GM21360 (cell line): Measurements from ENCODE around the gene LRRC36.

ENCODE experiments used
- ATAC-seq: cut with Tn5 transposase; IDR thresholded peaks from one replicate; pipeline ENCODE4 v1.9.1; 2021; ENCODE audit warnings: mild to moderate bottlenecking, moderate library complexity; ENCODE audit not compliant: unreplicated experiment

The LRRC36 gene

GRCh38 chr16:67419931-67420330, 93.3 kb downstream of the LRRC36 start:
- no peak for ATAC-seq

DNA sequence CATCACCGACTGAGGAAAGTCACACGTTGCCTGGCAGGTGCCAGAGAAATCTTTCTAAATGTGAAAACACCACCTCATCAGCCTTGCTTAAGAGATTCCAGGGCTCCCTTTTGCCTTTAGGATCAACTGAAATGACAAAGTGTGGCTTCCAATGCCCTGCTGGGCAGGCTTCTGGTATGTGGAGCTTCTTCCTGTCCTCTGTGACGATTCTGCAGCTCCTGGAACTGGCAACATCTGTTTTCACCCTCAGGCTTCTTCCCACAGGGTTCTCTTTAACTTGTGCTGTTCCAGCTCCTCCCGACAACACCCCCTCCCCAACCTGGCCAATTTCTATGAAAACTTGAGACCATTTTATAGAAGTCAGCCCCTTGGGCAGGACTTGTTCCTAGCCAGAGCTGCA, 94.4 kb downstream of the LRRC36 start:
- ATAC-seq, result no peak

GRCh38 chr16:67423015-67423414, 96.4 kb downstream of the LRRC36 start:
- no peak for ATAC-seq

DNA sequence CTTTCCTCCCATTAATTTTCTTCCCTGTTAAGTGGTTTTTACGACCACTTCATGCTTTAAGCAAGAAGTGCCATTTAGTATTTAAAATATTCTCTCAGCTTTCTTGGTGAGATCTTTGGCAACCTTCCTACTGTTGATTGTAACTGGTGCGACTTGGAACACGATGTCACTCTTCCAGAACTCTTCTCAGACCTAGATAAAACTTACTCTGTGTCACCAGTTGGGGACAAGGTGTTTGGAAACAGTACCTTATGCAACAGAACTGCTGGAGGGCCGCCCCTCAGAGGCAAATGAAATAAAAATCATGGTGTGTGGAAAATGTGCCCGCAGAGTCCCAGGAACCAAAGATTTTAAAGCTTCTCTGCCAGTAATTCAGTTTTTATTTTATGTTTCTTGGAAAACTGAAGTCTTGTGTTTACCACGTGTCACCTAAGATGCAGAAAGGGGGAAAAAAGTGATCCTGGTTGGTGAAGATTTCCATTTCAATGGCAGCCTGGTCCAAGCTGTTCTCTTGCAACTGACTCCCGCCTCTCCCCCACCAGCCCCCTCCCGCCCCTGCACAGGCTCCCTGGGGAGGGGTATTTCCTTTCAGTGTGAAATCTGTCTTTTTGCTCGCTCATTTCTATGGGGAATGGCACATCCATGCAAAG, 97.1 kb downstream of the LRRC36 start:
- ATAC-seq, result no peak

DNA sequence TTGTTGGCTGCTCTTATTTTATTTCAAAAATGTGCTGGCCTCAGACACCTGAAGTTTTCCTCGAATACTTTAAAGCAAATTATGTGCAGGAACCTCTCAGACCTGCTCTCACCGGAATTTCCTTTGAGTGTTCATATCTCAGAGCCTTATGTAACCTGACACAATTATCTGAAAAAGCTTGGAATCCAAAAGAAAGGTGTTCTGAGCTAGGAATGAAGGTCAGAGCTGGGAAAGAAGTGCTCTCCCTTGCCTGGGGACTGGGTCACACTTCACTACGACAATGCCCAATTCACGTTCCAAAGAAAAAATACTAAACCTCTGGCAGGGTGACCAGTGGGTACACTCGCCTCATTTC, 97.6 kb downstream of the LRRC36 start:
- no peak for ATAC-seq

- ATAC-seq, result no peak
Observed at GRCh38 chr16:67425061-67425460, 98.4 kb downstream of the LRRC36 start.

- no peak for ATAC-seq
Observed at GRCh38 chr16:67425580-67425979, 99.0 kb downstream of the LRRC36 start.

DNA sequence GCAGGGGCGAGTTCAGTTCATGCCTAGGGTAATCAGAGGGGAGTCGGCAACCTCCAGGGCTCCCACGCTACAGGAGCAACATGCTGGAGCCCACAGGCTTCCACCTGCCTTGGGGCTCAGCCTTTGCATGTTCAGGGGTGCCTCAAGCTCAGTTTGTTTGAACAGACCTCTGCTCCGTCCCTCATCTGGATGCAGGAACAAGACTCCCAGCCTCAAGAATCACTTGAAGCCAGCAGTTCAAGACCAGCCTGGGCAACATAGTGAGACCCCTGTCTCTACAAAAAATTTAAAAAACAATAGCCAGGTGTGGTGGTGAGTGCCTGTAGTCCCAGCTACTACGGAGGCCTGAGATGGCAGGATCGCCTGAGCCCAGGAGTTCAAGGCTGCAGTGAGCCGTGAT, 99.4 kb downstream of the LRRC36 start:
- ATAC-seq, result no peak

DNA sequence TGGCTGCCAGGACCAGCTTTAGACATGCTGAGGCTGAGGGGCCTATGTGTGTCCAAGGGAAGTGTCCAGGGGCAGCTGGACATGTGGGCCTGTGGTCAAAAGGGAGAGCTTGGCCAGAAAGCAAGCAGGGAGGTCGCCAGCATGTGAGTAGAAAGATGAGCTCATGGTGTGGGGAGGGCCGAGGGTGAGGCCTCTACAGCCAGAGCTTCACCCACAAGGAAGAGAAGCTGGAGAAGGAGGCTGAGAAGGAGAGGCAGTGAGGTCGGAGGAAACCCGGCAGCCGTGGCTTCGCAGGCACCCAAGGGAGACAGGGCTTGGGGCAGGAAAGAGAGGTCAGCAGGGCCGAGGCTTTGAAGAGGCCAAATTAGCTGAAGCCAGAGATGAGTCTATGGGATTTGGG, 100.3 kb downstream of the LRRC36 start:
- ATAC-seq, result no peak

GRCh38 chr16:67428146-67428731, 101.6 kb downstream of the LRRC36 start:
- ATAC-seq, result no peak

DNA sequence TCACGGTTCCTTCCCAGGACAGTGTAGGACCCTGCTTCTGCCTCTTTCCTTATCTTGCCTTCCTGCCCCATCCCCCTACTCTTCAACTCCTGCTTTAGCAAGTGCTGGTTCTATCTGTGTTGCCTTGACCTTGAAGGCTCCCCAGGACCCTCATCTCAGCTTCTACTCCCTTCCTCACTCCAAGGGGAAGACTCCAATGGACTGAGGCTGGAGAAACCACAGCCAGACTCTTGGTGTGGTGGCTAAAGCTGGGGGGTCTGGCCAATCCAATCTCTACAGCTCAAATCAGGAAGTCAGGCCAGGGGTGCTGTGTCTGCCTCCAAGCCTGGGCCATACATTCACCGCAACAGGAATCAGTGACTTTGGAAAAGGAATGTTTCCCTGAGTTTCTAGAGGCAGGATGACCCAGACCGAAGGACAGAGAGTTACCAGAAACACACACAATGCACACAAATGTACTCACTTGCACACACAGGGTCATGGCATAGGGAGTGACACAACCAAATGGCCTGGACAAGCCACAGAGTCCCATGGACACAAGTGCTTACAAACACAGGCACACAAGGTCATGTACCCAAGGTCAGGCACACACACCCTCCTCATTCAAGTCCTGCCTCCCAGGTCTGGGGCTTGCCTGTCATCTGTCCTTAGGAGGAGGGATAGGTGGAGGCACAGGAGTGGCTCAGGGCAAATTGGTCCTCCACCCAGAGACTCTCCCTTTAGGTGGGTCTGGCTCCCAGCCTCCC, 102.6 kb downstream of the LRRC36 start:
- no peak for ATAC-seq

DNA sequence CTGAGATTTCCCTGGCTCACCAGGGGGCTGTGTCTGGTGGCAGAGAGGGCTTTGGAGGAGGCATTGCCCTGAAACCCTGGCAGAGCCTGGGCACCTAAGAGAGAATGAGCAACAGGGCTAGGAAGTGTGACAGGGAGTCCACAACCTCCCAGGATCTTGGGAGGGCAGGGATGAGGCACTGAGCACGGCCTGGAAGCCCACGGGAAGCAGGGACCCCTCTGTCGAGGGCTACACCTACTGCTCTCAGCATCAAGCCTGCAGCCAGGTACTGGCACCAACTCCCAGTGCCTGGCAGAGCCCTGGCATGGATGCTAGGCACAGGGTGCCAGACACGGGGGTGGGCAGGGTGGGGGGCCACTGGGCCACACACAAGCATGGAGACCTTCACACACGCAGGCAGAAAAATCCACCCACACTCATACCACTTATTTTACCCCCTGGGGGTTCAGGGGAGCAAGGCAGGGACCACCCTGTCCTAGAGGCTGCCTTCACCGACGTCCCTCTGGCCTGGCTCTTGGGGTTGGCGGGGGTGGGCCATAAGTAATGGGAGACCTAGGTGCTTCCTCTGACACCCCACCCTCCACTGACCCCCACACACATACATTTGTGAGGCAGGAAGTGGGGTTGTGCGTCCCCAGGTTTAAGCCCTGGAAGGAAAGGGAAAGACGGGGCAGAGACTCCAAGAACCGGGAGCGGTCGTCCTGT, 103.3 kb downstream of the LRRC36 start:
- no peak for ATAC-seq

- no peak for ATAC-seq
Observed at GRCh38 chr16:67430504-67430976, 103.9 kb downstream of the LRRC36 start.

DNA sequence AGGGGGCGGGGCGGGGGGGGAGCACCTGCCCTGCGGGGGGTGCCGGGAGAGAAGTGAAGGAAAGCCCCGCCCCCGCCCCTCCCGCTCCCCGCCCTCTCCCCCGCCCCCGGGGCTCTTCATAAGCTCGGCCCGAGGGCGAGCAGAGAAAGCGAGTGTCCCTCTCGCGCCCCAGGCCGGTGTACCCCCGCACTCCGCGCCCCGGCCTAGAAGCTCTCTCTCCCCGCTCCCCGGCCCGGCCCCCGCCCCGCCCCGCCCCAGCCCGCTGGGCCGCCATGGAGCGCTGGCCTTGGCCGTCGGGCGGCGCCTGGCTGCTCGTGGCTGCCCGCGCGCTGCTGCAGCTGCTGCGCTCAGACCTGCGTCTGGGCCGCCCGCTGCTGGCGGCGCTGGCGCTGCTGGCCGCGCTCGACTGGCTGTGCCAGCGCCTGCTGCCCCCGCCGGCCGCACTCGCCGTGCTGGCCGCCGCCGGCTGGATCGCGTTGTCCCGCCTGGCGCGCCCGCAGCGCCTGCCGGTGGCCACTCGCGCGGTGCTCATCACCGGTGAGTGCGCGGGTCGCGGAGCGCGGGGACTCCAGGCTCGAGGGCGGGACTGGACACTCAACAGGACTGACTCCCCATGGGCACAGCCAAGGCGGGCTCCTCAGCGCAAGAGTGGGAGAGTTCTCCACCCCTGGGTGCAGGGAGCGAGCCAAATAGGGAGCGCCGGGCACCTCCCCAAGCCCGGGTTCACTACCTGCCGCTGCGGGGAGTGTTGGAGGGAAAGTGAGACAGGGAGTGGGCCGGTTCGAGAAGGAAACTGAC, 104.6 kb downstream of the LRRC36 start, which contains the start of gene HSD11B2:
TSS of gene HSD11B2 (plus strand) at position 145 of the 798 bp plus-strand sequence. CDS start at position 273, 128 bp downstream.
- ATAC-seq, result no peak

DNA sequence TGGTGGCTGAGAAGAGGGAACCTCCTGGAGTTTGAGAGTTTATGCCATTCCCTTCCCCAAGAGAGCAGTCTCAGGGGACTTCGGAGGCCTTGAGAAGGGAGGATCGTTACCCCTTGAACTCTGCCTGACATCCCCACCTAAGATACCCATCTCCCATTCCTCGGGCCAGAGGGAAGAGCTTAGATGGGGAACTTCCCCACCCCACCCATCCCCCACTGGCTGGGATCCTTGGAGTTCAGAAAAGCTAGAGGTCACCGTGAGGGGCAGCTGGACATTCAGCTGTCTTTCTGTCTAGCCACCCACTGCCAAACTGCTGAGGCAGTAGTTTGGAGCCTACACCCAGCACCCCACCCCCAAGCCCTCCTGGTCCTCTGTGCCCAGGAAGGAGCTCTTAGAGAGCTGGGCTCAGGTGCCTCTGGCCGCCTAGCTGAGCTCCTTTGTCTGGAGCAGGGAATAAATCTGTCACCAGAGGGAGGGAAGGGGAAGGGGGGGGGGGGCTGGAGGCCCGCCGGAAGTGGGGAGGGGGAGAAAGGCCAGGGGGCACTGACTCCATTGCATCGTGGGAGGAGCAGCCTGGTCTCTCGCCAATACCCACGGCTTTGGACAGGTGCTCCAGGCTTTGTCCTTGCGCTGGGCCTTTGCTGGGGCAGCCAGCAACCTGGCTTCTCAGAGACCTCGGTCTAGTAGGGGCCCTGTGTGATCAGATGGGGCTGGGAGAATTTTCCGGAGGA, 105.3 kb downstream of the LRRC36 start:
- ATAC-seq, result no peak

- no peak for ATAC-seq
Observed at GRCh38 chr16:67432506-67432890, 105.9 kb downstream of the LRRC36 start.

- no peak for ATAC-seq
Observed at GRCh38 chr16:67433131-67433719, 106.6 kb downstream of the LRRC36 start.
